Fibroblast of pulmonary artery (primary cell): ENCODE measurements around the gene AGMAT.

Experiments used
- DNase-seq: peaks from one replicate; pipeline ENCODE4 v3.0.0-alpha.2; 2010; ENCODE audit warnings: low read depth
- H3K4me3 ChIP-seq: replicated peaks from 2 replicates; pipeline ENCODE4 v1.5.1; 2011; ENCODE audit warnings: low read depth, mild to moderate bottlenecking, control low read depth, low read length, moderate library complexity
- TF ChIP-seq, protein P1 (sequence below): IDR thresholded peaks from 2 replicates; pipeline ENCODE4 v1.5.1; 2011; ENCODE audit warnings: mild to moderate bottlenecking, control low read depth, low read length, inconsistent platforms; ENCODE audit errors: missing control alignments

Gene AGMAT, protein sequence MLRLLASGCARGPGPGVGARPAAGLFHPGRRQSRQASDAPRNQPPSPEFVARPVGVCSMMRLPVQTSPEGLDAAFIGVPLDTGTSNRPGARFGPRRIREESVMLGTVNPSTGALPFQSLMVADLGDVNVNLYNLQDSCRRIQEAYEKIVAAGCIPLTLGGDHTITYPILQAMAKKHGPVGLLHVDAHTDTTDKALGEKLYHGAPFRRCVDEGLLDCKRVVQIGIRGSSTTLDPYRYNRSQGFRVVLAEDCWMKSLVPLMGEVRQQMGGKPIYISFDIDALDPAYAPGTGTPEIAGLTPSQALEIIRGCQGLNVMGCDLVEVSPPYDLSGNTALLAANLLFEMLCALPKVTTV

DNA sequence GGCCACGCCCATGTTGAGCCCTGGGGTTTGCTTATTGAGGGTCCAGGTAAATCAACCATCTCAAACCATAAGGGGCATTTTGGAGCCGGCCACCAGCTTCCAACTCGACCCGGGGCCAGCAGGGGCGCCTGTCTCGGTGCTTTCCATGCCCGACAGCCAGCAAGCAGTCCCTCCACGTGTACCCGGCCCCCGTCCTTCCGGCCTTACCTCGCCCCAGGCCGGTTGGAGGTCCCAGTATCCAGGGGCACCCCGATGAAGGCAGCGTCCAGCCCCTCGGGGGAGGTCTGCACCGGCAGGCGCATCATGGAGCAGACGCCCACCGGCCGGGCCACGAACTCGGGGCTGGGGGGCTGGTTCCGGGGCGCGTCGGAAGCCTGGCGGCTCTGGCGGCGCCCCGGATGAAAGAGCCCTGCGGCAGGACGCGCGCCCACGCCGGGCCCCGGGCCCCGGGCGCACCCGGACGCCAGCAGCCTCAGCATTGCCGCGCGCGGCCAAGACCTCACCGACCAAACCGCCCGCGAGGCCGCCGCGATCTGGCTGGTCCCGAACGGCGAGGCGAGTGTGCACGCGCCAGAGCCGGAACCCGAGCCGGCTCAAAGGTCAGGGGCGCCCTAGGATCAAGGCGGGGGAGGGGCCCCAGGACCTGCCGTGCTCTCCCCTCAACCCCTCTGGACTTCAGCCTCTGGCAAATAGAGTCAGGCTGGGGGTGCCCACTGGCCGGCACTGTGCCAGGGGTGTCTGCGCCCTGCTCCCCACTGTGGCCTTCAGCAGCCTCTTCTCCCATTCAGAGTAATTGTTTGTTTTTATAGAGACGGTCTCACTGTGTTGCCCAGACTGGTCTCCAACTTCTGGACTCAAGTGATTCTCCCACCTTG lies at the start of gene AGMAT:
Gene AGMAT, minus strand, starts transcription at position 563 of the 875 bp plus-strand sequence. Its CDS starts 84 bp downstream, at position 479.
- peak within 1 kb of the TSS; percentile 42 for H3K4me3 ChIP-seq
- TF ChIP-seq, protein P1, sequence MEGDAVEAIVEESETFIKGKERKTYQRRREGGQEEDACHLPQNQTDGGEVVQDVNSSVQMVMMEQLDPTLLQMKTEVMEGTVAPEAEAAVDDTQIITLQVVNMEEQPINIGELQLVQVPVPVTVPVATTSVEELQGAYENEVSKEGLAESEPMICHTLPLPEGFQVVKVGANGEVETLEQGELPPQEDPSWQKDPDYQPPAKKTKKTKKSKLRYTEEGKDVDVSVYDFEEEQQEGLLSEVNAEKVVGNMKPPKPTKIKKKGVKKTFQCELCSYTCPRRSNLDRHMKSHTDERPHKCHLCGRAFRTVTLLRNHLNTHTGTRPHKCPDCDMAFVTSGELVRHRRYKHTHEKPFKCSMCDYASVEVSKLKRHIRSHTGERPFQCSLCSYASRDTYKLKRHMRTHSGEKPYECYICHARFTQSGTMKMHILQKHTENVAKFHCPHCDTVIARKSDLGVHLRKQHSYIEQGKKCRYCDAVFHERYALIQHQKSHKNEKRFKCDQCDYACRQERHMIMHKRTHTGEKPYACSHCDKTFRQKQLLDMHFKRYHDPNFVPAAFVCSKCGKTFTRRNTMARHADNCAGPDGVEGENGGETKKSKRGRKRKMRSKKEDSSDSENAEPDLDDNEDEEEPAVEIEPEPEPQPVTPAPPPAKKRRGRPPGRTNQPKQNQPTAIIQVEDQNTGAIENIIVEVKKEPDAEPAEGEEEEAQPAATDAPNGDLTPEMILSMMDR, result peak; percentile 30
- peak; percentile 25 for DNase-seq

DNA sequence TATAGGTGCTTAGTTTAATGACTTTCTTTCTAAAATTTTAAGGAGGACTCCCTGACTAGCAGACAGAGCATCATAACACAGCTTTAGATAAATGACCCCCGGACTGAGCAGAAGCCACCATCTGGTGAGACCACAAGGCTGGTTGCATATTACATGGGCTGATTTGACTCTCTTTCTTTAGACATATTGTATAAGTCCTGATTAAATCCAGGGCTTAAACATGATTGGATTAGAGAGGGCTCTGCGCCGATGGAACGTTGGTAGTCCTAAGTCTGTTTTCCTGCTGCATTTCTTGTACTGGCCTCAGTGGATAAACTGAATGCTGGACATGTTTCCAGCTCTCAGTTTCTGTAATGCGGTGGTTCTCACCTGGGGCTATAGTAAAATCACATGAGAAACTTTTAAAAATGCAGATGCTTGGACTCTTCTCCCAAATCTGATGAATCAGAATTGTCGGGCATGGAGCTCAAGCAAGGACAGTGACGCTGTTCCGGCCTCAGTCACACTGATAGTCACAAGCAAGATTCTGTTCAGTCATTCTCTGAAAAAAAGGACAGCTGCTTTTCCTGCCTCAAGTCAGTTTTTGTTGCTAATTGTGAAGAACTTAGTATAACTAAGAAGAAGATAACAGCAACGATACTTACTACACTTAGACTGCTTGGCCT lies 49.0 kb upstream of the AGMAT start:
- no peak overlapping the region for H3K4me3 ChIP-seq
- no peak for DNase-seq
- TF ChIP-seq, protein P1, result no peak

DNA sequence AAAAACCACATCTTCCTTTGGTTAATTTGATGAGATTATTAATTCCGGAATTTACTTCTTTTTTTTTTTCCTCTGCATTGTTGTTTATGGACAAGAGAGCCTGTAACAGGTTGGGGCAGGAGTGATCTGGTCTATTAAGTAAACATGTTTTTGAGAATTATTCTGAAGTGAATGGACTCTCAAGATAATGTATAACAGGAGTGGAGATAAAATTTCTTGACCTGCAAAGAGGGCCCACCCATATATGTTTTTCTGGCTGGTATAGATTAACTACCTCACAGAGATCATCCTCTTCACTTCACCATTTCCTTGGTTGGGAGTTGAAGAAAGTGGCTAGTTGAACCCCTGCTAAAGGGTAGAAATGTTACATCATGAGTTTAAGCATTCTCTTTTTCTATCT lies 43.2 kb upstream of the AGMAT start:
- TF ChIP-seq, protein P1, result no peak
- DNase-seq, result no peak
- no peak overlapping the region for H3K4me3 ChIP-seq

DNA sequence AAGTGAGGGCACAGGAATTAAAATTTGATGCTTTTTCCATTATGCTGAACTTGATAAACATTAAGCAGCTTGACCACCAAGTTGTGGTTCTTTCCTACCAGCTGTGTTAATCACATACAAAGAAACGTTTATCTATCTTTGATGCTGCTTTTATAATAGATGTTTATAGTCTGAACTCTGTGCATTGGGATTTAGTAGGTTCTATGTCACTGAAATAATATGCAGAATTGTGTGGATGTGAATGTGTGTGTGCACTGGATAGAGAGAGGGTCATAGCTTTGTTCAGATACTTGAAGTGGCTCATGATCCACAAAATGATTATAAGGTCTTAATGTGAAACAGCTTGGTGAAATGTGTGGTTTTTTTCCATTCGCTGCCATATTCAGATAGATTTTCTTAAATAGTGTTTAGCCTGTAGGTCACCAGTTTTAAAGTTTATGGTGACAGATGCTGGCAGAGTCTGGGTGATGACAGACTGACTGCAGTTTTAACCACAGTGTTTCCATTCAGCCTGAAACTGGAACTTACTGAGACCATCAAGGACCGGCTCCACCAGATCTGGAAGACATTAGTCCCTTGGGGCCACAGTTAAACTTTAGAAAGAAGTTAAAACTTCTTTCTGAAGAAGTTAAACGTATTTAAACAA lies 42.6 kb upstream of the AGMAT start:
- TF ChIP-seq, protein P1, result no peak
- DNase-seq, result no peak
- H3K4me3 ChIP-seq, result no peak overlapping the region

DNA sequence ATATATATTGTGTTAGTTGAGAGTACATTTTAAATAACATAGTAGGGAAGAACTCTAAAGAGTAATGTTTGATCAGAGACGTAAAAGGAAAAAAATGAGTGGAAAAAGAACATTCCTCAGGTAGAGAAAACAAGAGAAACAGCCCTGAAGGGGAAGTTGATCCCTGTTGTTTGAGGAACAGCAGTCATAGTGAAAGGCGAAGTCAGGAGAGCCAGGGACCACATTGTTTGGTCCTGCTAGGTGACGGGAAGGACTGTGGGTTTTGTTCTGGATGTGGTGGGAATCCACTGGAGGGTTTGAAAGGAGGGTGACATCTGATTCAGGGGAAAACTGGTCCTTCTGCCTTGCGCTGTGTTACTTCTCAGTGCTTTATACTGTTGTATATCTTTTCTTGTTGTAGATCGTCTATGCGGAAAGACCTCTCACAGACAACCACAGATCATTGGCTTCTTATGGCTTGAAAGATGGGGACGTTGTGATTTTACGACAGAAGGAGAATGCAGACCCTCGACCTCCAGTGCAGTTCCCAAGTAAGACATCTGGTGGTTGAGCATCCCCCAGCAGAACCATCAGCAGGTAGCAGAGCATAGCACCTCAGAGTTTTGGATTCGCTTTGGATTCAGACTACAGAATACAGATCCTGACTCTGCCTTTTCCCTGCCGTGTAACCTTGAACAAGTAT lies 41.6 kb upstream of the AGMAT start:
- no peak for DNase-seq
- no peak overlapping the region for H3K4me3 ChIP-seq
- TF ChIP-seq, protein P1, result no peak
